IPS-NIHi7 (cell line): ENCODE results near the gene FDX1.
A peak's percentile ranks its signal among the peaks of the same experiment; 100 is the strongest.

ENCODE experiments used
- DNase-seq: peaks from one replicate; pipeline ENCODE4 v3.0.0; 2012; ENCODE audit warnings: mixed read lengths; ENCODE audit errors: extremely low spot score

FDX1 gene

GRCh38 chr11:110431051-110431672, 1.4 kb downstream of the FDX1 start:
- no peak for DNase-seq

- no peak for DNase-seq
Observed at GRCh38 chr11:110431674-110432073, 1.9 kb downstream of the FDX1 start.

DNA sequence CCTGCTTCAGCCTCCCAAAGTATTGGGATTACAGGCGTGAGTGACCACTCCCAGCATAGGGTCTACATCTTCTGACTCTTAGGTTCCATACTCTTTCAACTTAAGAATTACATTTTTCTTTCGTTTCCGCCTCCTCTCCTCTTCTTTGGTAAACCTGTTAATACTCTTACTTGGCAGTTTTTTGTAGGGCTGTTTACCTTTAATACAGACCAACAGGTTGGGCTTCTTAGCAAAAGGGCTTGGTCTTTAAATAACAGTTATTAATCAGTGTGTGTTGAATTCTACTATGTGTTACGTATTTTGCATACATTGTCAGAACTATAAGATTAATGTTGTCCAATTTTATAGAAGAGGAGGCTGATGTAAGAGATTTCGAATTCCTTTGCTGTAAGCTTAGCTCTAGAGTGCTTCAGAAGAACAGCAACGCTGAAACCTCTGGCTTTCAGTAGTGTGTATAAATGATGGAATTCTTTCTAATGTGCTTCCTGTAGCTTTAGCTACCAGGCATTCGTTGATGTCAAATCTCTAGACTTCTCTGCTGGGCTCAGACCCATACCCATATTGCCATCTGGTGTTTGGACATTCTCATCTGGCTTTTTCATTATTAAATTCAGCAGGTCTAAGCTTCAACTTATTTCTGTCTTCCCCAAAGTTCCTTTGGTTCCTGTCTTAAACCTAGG, 3.1 kb downstream of the FDX1 start:
- no peak for DNase-seq

DNA sequence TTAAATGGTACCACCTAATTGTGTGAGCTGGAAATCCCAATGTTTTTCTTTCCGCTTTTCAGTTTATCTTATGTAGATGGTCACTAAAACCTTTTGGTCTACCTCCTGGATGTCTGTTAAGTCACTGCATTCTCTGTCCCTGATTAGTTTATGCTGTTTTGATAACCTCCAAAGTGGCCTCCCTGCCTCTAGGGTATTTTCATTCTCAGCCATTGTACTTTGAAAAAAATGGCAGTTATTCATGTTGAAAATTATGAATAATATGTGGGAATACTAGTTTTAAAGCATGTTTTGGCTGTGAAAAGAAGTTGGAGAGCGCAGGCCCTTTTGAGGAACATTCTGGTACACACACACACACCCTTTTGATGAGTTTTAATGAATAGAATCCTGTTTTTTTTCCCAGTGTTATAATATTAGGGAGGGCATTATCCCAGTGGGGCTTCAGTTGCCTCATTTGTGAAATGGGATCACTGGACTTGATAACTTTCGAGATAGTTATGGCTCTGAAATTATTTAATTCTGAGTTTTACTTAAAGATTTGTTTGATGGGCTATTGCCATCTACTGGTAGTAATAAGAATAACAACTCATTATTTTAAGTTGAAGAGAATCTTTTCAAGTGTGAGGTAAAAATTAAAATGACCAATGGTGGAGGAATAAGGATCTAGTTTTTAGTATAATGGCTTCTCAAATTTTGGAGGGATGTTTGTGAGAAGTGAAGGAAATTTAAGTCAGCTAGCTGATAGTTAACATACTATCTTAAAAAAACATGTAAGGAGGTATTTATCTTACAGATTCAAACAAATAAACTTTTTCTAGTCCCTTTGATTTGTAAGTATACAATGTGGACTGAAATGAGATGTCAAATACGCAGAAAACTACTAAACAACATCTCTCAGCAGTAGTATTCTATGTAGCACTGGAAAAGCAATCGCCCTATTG, 3.9 kb downstream of the FDX1 start:
- DNase-seq: peak; percentile 15

- DNase-seq: no peak
Observed at GRCh38 chr11:110434952-110435779, 5.4 kb downstream of the FDX1 start.

DNA sequence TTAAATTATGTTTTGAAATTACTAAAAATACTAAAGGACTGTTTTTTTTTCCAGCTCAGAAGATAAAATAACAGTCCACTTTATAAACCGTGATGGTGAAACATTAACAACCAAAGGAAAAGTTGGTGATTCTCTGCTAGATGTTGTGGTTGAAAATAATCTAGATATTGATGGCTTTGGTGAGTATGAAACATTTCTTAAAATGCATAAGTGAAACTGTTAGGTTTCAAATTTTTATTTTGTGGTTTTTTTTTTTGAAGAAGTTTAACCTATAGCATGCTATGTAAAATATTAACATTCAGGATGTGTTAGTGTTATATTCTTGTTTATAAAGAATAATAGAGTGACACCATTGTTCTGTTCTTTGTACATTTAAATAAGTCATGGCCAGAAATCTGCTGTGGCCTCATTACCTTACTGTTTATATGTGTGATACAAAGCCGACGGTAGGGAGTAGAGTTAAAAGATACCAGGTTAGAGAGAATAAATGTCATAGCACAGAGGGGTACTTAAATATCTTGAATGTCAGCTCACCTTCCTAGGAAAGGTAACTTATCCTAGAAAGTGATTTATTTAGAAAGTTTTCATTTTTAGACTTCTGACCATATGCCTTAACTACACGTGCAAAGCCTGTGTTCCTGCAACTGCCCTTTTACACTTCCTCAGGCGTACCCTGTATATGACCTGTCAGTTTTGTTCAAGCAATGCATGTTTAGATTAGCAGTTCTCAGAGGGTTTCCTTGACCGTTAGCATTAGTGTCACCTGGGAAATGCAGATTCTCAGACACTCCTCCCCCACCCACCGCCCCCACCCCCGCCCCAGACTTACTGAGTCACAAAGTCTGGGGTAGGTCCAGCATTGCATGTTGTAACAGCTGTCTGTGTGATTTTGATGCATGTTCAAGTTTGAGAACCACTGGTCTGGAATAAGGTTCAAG, 6.3 kb downstream of the FDX1 start:
- no peak for DNase-seq

- no peak for DNase-seq
Observed at GRCh38 chr11:110438017-110438416, 8.3 kb downstream of the FDX1 start.

- DNase-seq: no peak
Observed at GRCh38 chr11:110445437-110445836, 15.7 kb downstream of the FDX1 start.

GRCh38 chr11:110446061-110446460, 16.3 kb downstream of the FDX1 start:
- no peak for DNase-seq

DNA sequence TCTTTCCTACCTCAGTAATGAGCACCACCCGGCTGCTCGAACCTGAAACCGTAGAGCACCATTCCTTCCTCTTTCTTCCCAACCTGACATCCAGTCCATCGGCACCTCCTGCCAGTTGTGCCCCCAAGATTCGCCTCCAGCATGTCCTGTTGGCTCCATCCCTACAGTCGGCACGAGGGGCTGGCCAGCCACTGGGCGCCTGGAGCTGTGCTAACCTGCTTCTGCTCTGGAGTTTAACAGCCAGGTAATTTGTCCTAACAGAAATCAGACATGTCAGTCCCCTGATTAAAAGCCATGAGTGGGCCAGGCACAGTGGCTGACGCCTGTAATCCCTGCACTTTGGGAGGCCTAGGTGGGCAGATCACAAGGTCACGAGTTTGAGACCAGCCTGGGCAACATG, 16.8 kb downstream of the FDX1 start:
- DNase-seq: no peak

GRCh38 chr11:110447343-110447742, 17.6 kb downstream of the FDX1 start:
- no peak for DNase-seq

DNA sequence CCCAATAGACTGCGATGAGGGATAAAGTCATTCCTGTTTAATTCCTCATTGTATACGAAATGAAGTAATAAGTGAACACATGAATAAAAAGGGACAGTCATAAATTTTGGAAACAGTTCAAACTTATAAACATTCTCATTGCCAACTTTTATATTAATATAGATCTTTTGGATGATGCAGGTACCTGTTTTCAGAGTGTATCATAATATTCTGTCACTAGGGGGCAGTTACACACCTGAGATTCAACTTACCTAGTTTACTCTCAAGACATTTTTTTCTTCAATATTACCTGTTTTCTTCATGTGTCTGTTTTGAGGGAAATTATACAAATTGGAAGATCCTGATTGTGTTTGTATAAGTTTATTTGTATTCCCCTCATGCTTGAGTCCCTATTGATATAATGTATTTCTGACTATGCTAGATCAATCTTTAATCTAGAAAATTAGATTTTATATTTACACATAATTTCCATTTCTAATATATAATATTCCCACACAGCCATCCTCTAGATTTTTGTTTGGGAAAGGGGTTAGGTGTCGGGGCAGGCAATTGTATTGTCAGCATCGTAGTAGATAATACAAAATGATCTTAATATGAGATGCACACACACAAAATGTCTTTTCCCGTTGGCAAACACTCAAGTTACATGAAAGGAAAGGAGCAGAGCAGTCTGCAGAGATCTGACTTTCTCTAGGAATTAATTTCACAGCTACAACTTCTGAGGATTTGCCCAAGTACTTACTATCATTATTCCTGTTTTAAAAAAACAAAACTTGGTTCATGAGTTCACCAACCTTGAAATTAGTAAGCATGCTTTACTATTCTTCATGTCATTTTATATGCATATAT, 18.4 kb downstream of the FDX1 start:
- DNase-seq: no peak

- no peak for DNase-seq
Observed at GRCh38 chr11:110450246-110450645, 20.5 kb downstream of the FDX1 start.

DNA sequence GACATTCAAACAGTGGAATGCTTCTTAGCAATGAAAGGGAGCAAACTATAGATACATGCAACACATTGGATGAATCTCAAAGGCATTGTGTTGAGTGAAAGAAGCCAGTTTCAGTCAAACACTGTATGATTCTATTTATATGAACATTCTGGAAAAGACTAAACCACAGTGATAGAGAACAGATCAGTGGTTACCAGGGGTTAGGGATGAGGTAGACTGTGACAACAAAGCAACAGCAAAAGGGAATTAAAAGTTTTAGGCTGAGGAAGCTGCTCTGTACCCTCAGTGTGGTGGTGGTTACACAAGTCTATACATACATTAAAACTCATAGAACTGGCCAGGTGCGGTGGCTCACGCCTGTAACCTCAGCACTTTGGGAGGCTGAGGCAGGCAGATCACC, 23.0 kb downstream of the FDX1 start:
- no peak for DNase-seq

- no peak for DNase-seq
Observed at GRCh38 chr11:110453684-110454354, 24.1 kb downstream of the FDX1 start.

DNA sequence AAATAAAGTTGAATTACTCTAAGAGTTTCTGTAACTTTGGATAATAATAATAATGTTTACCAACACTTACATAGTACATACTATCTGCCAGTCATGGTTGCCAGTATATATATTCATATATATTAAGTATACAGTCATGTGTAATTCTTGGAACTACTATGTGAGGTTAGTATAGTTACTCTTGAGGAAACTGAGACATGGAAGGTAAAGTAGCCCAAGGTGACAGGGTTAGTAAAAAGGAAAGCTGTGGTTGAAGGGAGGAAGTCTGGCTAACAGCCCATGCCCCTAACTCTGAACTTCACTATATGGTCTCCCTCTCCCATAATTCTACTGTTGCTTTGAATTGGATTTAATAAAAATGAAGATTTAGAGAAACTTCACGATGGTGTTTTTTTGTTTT, 24.9 kb downstream of the FDX1 start:
- DNase-seq: no peak

DNA sequence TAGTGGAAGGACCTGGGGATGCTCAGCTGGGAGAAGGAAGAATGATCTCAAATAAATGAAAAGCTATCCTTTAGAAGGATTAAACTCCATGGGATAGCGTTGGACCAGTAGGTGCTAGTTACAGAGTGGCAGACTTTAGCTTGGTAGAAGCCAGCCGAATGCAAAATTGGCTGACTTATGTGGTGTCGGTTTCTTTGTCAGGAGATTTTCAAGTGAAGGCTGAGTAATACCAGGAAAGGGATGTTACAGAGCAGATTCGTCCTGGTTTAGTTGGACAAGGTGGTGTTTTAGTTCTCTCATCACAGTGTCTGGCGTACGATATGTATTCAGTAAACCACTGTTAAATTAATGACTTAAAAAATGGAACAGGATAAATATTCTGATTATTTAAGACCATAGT, 26.0 kb downstream of the FDX1 start:
- DNase-seq: no peak

DNA sequence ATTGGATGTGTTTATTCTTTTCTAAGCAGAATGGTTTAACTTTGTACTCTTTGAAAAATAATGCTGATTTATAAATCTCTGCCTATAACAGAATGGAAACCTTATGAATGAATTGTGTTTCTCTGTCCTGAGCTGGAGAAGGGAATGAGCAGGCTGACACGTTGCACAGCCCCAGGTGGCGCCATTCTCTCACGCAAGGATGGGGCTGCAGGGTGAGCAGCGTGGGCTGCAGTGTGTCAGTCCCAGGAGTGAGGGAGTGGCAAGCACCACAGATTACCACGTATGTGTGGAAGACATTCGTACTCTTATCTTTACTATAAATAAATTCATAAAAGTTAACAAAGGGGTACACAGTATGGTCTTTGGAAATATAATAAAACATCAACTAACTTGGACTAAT, 33.4 kb downstream of the FDX1 start:
- DNase-seq: peak; percentile 28

DNA sequence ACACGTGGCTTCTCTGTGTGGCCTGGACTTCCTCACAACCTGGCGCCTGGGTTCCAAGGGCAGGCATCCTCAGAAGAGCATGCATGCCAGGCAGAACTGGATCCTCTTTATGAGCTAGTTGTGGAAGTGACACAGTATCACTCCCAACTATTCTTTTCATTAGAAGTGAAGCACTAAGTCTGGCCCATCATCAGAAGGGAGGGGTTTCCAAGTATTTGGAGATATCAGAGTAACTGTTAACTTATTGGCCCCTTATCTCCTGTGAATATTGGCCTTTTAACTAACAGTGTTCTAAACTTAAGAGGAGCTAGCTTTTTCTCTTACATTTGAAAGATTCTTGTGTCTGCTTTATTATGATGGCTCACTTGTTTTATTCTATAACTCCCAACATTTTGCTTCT, 35.5 kb downstream of the FDX1 start:
- DNase-seq: no peak
